ENCODE measurements around the gene CD226.
"Not testable (repeated sequence)": the region's sequence is repeated elsewhere in the genome, so short reads cannot be mapped to it uniquely, and the experiment has no call there.

CD226 gene

DNA sequence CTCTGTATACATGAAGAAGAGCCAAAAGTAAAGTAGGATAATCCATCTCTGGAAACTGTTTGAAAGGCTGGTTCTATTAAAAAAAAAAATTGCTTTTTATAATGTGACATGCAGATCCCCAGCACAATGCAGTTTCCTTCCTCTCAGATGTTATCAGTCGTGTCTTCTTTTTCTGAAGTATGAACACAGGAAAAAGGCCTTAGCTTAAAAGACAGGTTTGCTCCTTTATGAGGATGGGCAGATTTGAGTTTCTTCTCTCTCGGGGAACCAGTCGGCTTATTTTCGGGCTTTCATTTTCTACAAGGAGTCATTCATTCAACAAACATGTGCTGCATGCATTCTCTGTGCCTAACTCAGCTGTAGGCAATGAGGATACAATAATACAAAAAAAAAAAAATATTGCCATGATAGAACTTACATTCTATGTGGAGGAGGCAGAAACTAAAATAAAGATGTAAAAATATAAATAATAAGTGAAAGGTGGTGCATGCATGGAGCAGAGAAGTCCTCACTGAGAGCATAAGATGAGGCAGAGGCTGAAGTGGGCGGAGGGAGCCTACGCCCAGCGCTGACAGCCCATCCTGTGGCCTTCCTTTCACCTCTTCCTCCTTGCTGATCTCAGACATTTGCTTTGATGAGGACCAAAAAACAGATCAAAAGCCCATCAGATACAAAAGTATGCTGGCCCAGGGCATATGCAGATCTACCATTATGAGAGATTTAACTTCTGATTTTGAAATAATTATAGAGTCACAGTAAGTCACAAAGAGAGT lies at the start of gene CD226:
TSS of gene CD226 (minus strand) at position 513 of the 773 bp plus-strand sequence. CDS start at position 46, 467 bp downstream.
- no peak for DNase-seq (ENCODE audit: extremely low read depth in 1 of 2, low read depth in 1 of 2)

DNA sequence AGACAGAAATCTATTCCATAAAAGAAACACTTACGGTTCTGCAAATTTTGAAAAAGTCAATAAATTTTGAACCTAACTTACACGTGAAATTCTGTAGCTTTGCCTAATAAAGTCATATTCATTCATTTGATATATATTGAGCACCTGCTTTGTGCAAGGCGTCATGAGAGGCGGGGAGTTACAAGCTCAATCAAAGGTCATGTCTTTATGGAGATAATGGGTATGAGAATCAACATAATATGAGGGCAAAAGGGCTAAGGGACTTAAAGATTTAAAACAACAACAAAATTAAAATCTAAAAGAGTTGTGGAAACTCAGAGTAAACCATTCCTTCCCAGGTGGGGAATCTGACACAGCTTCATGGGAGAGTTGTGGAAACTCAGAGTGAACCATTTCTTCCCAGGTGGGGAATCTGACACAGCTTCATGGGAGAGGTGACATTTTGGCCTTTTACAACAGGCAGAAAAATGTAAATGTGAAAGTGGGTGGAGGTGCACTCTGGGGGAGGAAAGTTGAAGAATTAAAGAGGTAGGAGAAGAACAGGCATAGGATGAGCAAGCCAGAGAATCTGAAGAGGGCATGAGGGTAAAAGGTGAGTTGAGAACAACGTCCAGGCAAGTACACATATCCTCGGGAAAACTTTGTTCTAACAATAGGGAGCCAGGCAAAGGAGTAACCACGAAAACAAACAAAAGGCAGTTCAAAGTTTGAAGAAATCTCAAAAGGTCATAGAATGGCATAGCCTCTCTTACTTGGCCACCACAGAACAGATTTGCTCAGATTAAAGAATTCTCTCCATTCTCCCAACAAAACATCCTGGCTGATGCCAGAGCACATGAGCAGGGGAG lies 49.5 kb upstream of the CD226 start:
- DNase-seq (ENCODE audit: extremely low read depth in 1 of 2, low read depth in 1 of 2) = no peak

DNA sequence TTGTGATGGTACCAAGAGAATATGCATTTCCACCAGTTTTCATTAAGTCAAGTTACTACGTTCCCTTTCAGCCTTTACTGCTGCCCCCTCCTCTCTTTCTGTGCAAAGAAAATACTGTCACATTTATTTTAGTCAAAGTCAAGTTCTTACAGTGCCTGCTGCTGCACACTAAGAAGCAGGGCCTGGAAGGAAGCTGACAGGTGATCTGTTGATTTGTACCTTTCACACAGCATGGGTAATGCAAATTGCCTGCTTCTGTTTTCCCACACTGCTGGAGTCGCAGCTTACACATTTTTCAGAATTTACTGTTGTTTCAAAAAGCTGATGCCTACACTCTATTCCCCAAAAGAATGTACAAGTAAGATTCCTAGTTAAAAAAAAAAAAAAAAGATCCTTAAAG lies 48.7 kb upstream of the CD226 start:
- DNase-seq (ENCODE audit: extremely low read depth in 1 of 2, low read depth in 1 of 2) = no peak

DNA sequence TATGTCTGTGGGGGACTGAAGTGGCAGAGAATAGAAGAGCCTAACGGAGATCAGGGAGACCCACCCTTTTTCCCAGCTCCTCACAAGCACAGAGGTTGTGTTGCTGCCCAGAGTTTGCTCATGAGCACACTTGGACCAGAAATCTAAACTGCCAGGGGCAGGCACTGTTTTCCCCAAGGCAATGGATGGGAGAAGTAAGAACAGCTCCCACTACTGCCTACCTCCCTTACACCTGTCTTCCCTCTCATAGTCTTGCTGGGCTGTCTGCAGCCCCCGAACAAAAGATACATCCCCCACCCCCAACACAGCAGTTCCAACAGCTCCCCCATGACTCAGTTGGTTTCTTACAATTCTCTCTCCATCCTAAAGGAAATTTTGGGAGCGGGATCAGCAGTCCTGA lies 48.1 kb upstream of the CD226 start:
- no peak for DNase-seq (ENCODE audit: extremely low read depth in 1 of 2, low read depth in 1 of 2)

DNA sequence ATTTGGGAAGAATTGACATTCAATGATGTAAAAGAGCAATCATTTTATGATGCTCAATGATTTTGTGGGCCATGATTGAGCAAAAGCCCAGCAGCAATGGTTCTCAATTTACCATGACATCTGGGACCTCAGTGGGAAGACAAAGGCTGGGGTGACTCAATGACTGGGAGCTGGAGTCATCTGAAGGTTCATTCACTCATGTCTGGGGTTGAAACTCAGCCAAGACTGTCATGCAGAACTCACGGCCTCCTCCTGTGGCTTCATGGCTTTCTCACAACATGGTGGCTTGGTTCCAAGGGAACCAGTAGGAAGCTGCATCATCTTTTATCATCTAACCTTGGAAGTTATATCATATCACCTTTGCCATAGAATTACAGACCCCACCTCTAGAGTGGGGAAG lies 45.1 kb upstream of the CD226 start:
- DNase-seq (ENCODE audit: extremely low read depth in 1 of 2, low read depth in 1 of 2) = no peak

DNA sequence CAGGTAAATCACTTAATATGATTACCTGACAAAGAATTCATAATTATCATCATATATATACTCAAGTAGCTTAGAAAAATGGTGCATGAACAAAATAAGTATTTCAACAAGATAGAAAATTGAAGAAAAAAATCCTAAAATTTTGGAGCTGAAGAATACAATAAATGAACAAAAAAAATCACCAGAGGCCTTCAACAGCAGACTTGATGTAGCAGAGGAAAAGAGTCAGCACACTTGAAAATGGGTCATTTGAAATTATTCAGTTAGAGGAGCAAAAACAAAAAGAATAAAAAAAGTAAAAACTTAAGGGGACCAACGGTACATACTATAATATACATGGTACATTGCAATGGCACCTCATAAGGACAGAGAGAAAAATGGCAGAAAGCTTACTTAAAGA lies 40.2 kb upstream of the CD226 start:
- no peak for DNase-seq (ENCODE audit: extremely low read depth in 1 of 2, low read depth in 1 of 2)

DNA sequence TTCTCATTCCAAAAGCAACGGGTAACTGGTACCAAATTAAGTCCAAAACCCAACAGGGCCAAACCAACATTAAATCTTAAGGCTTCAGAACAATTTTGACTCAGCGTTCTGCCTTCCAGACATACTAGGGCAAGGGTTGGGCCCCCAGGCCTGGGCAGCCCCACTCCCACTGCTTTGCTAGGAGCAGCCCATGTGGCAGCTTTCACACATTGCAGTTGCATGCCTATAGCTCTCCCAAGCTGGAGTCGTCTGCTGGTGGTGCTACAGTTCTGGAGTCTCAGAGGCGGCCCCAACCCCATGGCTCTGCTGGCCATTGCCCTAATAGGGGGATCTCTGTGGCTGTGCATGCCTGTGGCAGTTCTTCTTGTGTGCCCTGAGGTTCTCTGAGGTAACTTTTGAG lies 37.6 kb upstream of the CD226 start:
- no peak for DNase-seq (ENCODE audit: extremely low read depth in 1 of 2, low read depth in 1 of 2)

DNA sequence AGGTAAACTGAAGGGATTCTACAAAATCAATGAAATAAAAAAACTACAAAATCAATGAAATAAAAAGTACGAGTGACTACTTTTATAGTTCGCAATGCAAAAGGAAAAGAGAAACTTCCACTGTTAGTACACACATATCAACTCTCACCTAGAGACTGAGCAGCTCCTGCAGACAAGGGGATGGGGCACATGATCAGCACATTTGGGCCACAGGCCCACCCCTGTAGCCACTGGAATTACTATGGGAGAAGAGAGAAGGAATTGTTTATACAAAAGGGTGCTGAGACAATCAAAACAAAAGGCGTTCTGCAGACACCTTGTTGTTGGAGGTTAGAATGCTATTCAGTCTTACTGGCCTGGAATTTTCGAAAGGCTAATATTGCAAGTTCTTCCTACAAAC lies 34.7 kb upstream of the CD226 start:
- no peak for DNase-seq (ENCODE audit: extremely low read depth in 1 of 2, low read depth in 1 of 2)

DNA sequence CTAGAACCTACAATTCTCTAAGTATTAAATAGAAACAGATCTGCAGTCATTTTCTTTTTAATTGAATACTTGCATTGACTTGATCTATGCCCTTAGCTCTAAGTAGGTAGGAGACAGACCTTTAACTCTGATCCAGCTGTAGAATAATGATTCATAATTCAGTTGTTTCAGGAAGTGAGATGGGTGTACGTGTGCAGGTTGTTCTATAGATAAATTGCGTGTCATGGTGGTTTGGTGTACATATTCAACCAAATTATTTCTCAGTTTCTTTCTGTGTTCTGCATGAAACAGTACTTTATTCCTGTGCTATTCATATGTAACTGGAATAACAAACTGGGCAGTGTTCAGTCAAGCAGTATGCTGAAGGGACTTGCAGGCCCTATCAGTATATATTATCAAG lies 34.3 kb upstream of the CD226 start:
- DNase-seq (ENCODE audit: extremely low read depth in 1 of 2, low read depth in 1 of 2) = no peak

DNA sequence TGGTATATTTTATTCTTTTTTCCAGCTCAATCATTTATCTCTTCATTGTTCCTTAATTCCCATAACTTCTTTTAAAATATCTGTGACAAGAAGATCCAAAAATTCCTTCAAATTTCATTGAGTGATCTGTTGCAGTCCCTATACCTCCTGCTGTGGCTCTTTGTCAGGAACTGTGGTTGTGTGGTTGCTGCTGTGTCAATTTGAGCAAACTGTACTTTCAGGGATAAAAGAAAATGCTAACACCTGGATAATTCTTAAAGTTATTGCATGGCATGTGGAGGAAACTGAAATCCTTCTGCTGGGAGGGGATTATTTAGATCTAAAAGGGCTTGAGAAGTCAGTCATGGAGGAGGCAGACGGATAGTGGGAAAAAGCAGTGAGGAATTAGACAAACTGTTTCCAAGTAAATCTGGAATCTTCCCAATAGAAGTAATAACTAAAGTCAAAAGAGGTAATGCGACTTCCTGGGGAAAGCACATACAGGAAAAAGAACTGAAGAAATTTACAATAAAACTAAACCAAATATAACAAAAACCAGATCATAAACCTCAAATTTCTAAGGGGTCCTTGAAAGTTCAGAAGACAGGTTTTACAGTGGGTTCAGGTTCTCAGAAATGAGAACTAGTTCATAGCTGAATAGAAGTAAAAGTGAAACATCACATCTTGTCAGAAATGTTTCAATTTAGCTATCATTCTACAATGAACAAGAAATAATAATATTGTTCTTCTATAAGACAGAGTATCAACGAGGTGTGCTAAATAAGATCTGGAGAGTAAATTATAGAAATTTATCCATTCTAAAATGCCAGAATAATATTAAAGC lies 33.5 kb upstream of the CD226 start:
- DNase-seq (ENCODE audit: extremely low read depth in 1 of 2, low read depth in 1 of 2) = no peak

DNA sequence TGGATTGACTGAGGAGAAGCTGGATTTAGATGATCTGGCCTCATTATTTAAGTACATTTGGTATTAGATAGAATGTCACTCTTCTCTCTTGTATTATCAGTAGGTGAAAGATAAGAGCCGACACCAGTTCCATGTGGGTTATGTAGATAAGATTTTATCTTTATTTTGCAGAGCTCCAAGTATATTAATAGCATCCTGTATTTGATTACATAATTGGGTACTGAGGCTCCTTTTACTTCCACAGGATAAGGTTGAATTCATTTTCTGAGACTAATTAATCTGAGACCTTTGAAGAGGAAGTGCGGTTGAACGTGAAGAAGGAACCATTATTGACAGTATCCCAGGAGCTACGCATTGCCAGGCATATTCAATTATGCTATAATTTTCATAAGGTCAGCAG lies 32.8 kb upstream of the CD226 start:
- DNase-seq (ENCODE audit: extremely low read depth in 1 of 2, low read depth in 1 of 2) = no peak

DNA sequence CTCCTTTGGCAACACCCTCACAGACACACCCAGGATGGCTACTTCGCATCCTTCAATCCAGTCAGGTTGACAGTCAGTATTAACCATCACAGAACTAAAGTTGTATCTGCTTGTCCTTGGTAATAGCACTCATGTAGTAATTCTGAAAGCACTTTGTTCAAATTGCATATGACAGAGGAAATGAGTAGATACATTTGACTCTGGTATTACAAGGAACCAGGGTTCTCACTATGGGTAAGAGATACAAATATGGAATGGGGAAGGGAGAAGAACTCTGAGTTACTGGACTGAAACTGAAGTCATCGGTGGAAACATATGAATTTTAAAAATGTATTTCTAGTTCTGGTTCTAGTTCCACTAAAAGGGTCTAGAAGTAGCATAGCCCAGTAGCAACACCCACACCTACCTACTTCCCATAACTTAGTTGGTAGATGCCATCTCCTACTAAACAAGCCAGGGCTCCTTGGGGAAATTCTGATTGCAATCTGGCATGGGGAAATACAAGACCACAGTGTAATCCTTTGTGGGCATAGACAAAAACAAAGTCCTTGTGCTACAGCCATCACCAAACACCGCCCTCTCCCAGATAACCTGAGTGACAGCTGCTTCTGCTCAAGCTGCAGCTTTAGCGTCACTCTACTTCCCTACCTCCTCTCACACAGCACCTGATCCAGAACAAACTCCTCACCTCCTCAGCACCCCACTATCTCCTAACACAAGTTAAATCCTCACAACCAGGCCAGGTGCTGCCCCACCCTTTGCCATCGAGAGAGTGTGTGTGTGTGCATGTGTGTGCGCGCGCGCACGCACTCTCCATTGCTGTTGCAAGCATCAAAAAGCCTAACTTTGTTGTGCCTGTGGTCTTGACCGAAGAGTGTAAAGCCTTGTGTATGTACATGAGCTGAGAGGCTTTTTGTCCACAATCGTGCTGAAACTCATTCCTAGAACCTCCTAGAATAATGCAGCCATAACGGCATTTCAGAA lies 31.4 kb upstream of the CD226 start:
- no peak for DNase-seq (ENCODE audit: extremely low read depth in 1 of 2, low read depth in 1 of 2)

DNA sequence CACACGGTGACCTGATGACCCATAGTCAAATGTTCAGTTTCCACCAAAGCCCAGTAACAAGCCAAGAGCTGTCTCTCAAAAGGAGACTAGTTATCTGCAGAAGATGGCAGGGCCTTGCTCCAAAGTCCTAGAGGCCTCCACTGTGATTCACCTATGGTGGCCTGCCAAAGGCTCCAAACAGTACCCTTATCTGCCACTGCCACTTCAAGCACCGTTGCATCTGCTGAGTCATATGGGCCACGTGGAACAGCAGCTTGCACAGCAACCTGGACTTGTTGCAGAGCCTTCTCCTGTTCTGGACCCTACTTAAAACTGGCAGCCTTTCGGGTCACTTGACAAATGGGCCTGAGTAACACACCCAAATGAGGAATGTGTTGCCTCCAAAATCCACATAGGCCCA lies 27.6 kb upstream of the CD226 start:
- DNase-seq (ENCODE audit: extremely low read depth in 1 of 2, low read depth in 1 of 2) = not testable (repeated sequence)

DNA sequence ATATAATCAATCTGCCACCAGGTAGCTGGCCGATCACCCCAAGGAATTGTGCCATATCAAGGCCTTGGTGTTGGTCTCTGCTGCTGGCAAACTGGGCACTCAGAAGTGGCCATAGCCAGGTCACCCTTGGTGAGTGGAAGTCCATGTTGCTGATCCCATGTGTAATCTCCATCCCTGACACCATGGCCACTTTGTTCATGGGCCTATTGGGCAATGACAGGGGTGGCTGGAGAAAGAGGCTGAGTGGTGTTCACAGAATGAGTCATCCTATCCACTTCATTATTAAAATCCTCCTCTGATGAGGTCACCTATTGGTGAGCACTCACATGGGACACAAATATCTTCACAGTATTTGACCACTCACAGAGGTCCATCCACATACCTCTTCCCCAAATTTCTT lies 26.7 kb upstream of the CD226 start:
- DNase-seq (ENCODE audit: extremely low read depth in 1 of 2, low read depth in 1 of 2) = no peak

DNA sequence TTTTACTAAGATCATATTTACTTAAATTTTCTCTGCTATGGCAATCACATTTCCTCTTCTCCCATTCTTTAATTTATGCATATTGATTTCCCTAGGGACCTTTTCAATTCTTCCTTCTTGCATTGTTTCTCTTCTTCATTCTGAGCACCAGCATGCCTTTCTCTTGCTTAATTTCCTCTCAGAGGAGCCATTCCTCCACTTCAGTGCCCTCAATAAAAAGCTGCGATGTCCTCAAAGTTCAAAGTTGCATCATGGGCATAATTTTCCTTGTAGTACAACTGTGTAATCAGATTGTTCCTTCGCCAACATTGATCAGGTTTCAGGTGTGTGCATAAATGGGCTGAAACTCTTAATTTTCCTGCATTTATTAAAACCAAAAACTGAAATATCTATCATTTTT lies 21.8 kb upstream of the CD226 start:
- DNase-seq (ENCODE audit: extremely low read depth in 1 of 2, low read depth in 1 of 2) = no peak

DNA sequence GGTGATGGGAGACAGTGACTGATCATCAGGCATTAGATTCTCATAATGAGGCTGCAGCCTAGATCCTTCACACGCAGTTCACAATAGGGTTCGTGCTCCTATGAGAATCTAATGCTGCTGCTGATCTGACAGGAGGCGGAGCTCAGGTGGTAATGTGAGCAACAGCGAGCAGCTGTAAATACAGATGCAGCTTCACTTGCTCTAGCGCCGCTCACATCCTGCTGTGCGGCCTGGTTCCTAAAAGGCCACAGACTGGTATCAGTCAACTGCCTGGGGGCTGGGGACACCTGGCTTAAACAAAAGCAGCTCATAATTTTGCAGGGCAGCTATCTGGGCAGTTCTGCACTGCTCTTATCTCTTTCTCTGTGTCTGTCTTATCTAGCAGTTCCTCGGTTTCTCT lies 20.4 kb upstream of the CD226 start:
- no peak for DNase-seq (ENCODE audit: extremely low read depth in 1 of 2, low read depth in 1 of 2)

DNA sequence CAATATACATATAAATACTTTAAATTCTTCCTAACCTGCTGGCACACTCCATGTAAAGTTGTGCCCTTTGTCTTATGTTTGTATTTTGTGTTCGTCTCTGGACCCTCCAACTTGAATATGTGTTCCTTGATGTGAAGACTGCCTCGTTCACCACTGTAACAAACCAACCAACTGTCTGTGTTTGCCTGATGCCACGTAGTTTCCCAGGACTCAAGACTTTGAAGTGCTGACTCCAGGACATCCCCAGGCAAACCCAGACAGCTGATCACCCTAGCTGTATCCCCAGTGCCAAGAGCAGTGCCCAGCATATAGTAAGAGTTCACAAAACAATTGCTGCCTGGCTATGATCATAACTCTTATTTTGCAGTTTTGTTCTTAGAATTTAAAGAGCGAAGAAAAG lies 15.5 kb upstream of the CD226 start:
- DNase-seq (ENCODE audit: extremely low read depth in 1 of 2, low read depth in 1 of 2) = no peak

DNA sequence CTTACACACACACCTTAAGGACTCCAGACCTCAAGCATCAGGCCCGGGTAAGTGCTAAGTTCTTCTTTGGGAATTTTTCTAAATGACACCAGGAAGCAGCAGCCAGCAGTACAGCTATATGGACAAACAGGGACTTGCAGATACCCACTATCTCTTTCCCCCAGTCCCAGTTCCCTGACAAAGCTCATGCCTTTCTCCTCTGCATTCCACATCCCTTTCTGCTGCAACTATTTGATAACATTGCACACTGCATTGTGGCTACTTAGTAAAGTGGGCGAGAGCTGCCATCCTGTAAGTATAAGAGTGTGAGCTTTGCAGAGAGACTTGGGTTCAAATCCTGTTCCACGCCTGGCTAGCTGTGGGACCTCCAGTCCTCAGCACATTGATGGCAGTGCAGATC lies 14.0 kb upstream of the CD226 start:
- no peak for DNase-seq (ENCODE audit: extremely low read depth in 1 of 2, low read depth in 1 of 2)

DNA sequence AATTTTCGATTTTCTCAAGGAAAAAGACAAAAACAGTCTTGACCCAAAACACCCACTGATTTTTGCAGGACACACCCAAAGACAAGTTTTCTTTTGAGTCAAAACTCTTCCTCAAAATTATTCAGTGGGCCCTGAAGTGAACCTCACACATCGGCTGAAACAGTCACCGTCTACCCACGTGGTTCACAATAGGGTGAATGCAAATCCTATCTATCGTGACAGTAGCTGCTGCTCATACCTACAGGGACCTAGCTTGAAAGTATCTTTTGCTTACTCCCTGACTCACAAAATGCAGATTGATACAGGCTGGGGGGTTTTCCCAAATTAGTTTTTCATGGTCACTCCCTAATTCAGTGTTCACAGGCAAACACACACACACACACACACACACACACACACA lies 10.7 kb upstream of the CD226 start:
- DNase-seq (ENCODE audit: extremely low read depth in 1 of 2, low read depth in 1 of 2) = no peak

DNA sequence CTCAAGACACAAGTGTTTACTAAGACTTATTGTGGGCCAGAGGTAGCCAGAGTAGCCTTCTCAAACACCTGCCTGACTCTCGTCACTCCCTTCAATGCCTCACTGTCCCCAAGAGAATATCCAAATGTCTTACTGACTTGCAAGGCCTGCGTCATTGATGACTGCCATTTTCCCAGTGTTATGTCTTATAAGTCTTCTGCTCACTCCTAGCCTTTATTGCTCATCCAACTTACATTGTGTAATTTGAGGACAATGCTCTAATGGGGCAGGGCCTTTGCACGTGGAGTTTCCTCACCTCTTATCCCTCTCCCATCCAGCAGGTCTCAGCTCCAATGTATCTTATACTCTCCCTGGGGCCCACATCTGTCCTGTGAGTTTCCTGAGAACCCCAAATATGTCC lies 10.1 kb upstream of the CD226 start:
- no peak for DNase-seq (ENCODE audit: extremely low read depth in 1 of 2, low read depth in 1 of 2)

Measured in stimulated activated CD8-positive, alpha-beta memory T cell treated with anti-CD3 and anti-CD28 coated beads, Interleukin-7, amount 100 ng/mL, for 48 hours (primary cell).